GM12801 (cell line): ENCODE data around the gene GABARAP.

ENCODE experiments used
- CTCF ChIP-seq: IDR thresholded peaks from one replicate; pipeline ENCODE4 v1.5.1; 2011; ENCODE audit warnings: control low read depth; ENCODE audit not compliant: insufficient read length; ENCODE audit errors: extremely low read depth

The GABARAP gene

GRCh38 chr17:7241090-7241733, 1.0 kb downstream of the GABARAP start:
- no peak for TF ChIP-seq CTCF

DNA sequence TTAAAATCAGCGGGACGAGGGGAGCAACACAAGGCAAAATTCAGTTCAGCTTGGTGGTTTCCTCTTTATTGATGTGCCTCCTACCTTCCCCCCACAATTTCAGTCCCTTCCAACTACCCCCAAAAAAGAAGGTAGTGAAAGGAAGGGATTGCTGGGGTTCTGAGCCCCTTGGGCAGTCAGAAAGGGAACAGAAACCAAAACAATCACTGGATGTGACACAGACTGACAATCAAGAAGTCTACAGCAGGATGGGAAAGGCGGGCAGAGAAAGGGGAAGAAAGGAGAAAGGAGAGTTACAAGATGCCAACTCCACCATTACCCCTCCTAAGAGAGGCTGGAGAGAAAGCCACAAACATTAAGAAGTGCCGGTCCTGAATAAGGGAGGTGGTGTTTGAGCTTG, 1.9 kb downstream of the GABARAP start:
- TF ChIP-seq CTCF: no peak

GRCh38 chr17:7239091-7240027, 2.9 kb downstream of the GABARAP start, which contains the start of gene PHF23:
Gene PHF23 (minus strand): TSS chr17:7239457. CDS start chr17:7239279, 178 bp downstream.
- no peak for TF ChIP-seq CTCF

- TF ChIP-seq CTCF: no peak
These were observed 3.7 kb downstream of the GABARAP start for GRCh38 chr17:7238420-7239090.

GRCh38 chr17:7237761-7238419, 4.4 kb downstream of the GABARAP start:
- TF ChIP-seq CTCF: no peak

- TF ChIP-seq CTCF: no peak
These were observed 4.9 kb downstream of the GABARAP start for GRCh38 chr17:7237266-7237760.

GRCh38 chr17:7236808-7237207, 5.4 kb downstream of the GABARAP start:
- no peak for TF ChIP-seq CTCF
